Adrenal gland (tissue), 12 donors: ENCODE results near the gene SERPINE3. TPM values are rescaled to one million over a fixed set of nuclear protein-coding genes. Genes with fewer than 3 reads are reported as not detected.

Experiments
- DNase-seq, 7 donors: peaks; one replicate each; pipeline ENCODE4 v3.0.0-alpha.2; 2019 to 2020
- H3K27ac ChIP-seq, 5 donors: fragments of 200-600 bp; sonication (generic) in 4 of 5; 1 replicate in 3 of 5; 2 replicates in 2 of 5; pipeline versions ENCODE4 v1.5.1 to v1.8.0; 2016 to 2020; ENCODE audit warnings: mild to moderate bottlenecking in 1 of 5
- H3K27me3 ChIP-seq: fragments of 200-600 bp; 2 replicates; pipeline ENCODE4 v1.8.0; 2021
- H3K36me3 ChIP-seq, 2 donors: fragments of 200-600 bp; replicated peaks in 1 of 2; 1 replicate in 1 of 2; 2 replicates in 1 of 2; pipeline versions ENCODE4 v1.5.1 to v1.8.0; 2018 to 2022
- H3K4me1 ChIP-seq, 2 donors: fragments of 200-600 bp; replicated peaks in 1 of 2; 1 replicate in 1 of 2; 2 replicates in 1 of 2; pipeline versions ENCODE4 v1.5.1 to v1.8.0; 2018 to 2021
- H3K4me3 ChIP-seq, 4 donors: fragments of 200-600 bp; sonication (generic) in 3 of 4; one replicate each; pipeline ENCODE4 v1.5.1; 2016 to 2018
- H3K9me3 ChIP-seq, 3 donors: fragments of 200-600 bp; sonication (generic) in 1 of 3; replicated peaks in 1 of 3; 1 replicate in 2 of 3; 2 replicates in 1 of 3; pipeline versions ENCODE4 v1.5.1 to v1.8.0; 2016 to 2021
- CTCF ChIP-seq, 6 experiments: fragments of 450-650 bp in 4 of 6; fragments of 200-600 bp in 2 of 6; sonication (generic) in 1 of 6; IDR thresholded peaks; 1 replicate in 5 of 6; 2 replicates in 1 of 6; pipeline versions ENCODE4 v1.5.1 to v1.8.0; 2016 to 2021; ENCODE audit warnings: antibody characterized with exemption in 6 of 6, mild to moderate bottlenecking in 2 of 6, moderate library complexity in 1 of 6
- POLR2A ChIP-seq, 2 donors: fragments of 450-650 bp; IDR thresholded peaks; one replicate each; pipeline ENCODE4 v1.6.1; 2017; ENCODE audit warnings: antibody characterized with exemption in 2 of 2, mild to moderate bottlenecking in 2 of 2, moderate library complexity in 1 of 2
- WGBS, 4 donors: extraction: QIAGEN DNeasy Blood & Tissue Kit in 2 of 4; methylation state at CpG; one replicate each; pipeline versions ENCODE4 v1.1.5 to v1.1.7; 2013 to 2017; 5-methylcytosine and 5-hydroxymethylcytosine counted together
- intact Hi-C, 2 donors: fragments of 100-400 bp; cut with DNase I; formaldehyde crosslinking; loops; one replicate each; pipeline versions ENCODE4 v1.14.1 to v1.15.0; 2022 to 2023
- polyA plus RNA-seq, 3 donors: library from polyadenylated mRNA; stranded (reverse); fragments of 200-250 nt in 2 of 3; fragments of 350-450 nt in 1 of 3; fragmentation: Illumina TruSeq in 1 of 3; extraction: RNeasy Lipid Tissue Mini Kit (QIAGEN cat#74804) in 1 of 3; gene quantifications; one replicate each; pipeline ENCODE4 v1.2.3, GENCODE V29; 2013 to 2014
- total RNA-seq, 9 donors: library from RNA; depleted of rRNA in 4 of 9; stranded (reverse); fragments of >200 nt in 4 of 9; fragments of 120-200 nt in 1 of 9; fragmentation: NEBNext Ultra II Directional in 1 of 9; extraction: Animal tissue kit (Norgen Biotek cat#: 25700) in 1 of 9; gene quantifications; one replicate each; pipeline versions ENCODE4 v1.1.0 to v1.2.4, GENCODE V29; 2013 to 2023
- donor health status: healthy with polysubstance abuse.
- donor health status: Bipolar disorder and iron deficiency.
- donor health status: DM: yes; HTN: yes; CAD: no.
- donor health status: DM: no; HTN: no; CAD: no.
- donor health status: DM: no; HTN: no; CAD: no.
- donor health status: DM: yes; HTN: yes; CAD: no.

The SERPINE3 gene
- total and polyA plus RNA-seq, 12 donors = 0.07 to 0.33 TPM; not detected in 10

GRCh38 chr13:51347099-51347498, 7.6 kb downstream of the SERPINE3 start:
- peaks cover 0 to 11% of the 10 kb centered on the region in 2 donors for H3K4me1 ChIP-seq
- no peak overlapping the region for H3K4me3 ChIP-seq
- TF ChIP-seq POLR2A (IDR thresholded peaks at IDR 0.05) (no peak), CTCF (IDR thresholded peaks at IDR 0.05) (no peak)
- H3K27me3 ChIP-seq = no peaks in the 10 kb centered on the region
- no peak for DNase-seq
- no peak overlapping the region for H3K27ac ChIP-seq
- no peaks in the 10 kb centered on the region for H3K9me3 ChIP-seq
- 82 to 93% (median 83%) methylated on average over 9 of the region's 9 CpGs for WGBS, 4 donors
- intact Hi-C loops = no loop called here
- no peaks in the 10 kb centered on the region for H3K36me3 ChIP-seq

GRCh38 chr13:51348069-51348967, 8.8 kb downstream of the SERPINE3 start:
- Histone ChIP-seq H3K4me3 (no peak overlapping the region), H3K36me3 (no peaks in the 10 kb centered on the region), H3K4me1 (peaks cover 0 to 11% of the 10 kb centered on the region in 2 donors), H3K27ac (no peak overlapping the region), H3K27me3 (no peaks in the 10 kb centered on the region), H3K9me3 (no peaks in the 10 kb centered on the region)
- WGBS, 4 donors = 66 to 72% (median 68%) methylated on average over 8 to 10 of the region's 10 CpGs
- intact Hi-C loops = no loop called here
- no peak for DNase-seq
- TF ChIP-seq POLR2A (IDR thresholded peaks at IDR 0.05) (no peak), CTCF (IDR thresholded peaks at IDR 0.05) (no peak)

- no peaks in the 10 kb centered on the region for H3K9me3 ChIP-seq
- peaks cover 0 to 11% of the 10 kb centered on the region in 2 donors for H3K4me1 ChIP-seq
- H3K36me3 ChIP-seq = no peaks in the 10 kb centered on the region
- peak in 1 of 7 donors; percentile 20 for DNase-seq
- TF ChIP-seq CTCF (IDR thresholded peaks at IDR 0.05) = no peak
- no peak for TF ChIP-seq POLR2A (IDR thresholded peaks at IDR 0.05)
- no peak overlapping the region for H3K27ac ChIP-seq
- intact Hi-C loops = no loop called here
- no peaks in the 10 kb centered on the region for H3K27me3 ChIP-seq
- no peak overlapping the region for H3K4me3 ChIP-seq
Measured at GRCh38 chr13:51349016-51349415, 9.5 kb downstream of the SERPINE3 start.

- no peak for DNase-seq
- no peaks in the 10 kb centered on the region for H3K4me1 ChIP-seq
- no peaks in the 10 kb centered on the region for H3K9me3 ChIP-seq
- no peak overlapping the region for H3K27ac ChIP-seq
- no peaks in the 10 kb centered on the region for H3K36me3 ChIP-seq
- intact Hi-C loops = no loop called here
- no peak overlapping the region for H3K4me3 ChIP-seq
- 51 to 75% (median 60%) methylated on average over 2 of the region's 2 CpGs for WGBS, 4 donors
- TF ChIP-seq POLR2A (IDR thresholded peaks at IDR 0.05) (no peak), CTCF (IDR thresholded peaks at IDR 0.05) (no peak)
- no peaks in the 10 kb centered on the region for H3K27me3 ChIP-seq
Measured at GRCh38 chr13:51355217-51355616, 15.7 kb downstream of the SERPINE3 start.
